HG03066 (cell line): Measurements from ENCODE around the gene TMEM190.
"Not testable (repeated sequence)": the region's sequence is repeated elsewhere in the genome, so short reads cannot be mapped to it uniquely, and the experiment has no call there.

Experiments used
- ATAC-seq: cut with Tn5 transposase; IDR thresholded peaks from one replicate; pipeline ENCODE4 v1.9.1; 2021; ENCODE audit warnings: low read depth; ENCODE audit not compliant: unreplicated experiment

The TMEM190 gene

GRCh38 chr19:55418185-55418584 lies 41.6 kb downstream of the TMEM190 start:
- ATAC-seq, result no peak

GRCh38 chr19:55419103-55419502 lies 42.5 kb downstream of the TMEM190 start:
- ATAC-seq, result no peak

GRCh38 chr19:55419624-55420236 lies 43.1 kb downstream of the TMEM190 start:
- ATAC-seq, result no peak

GRCh38 chr19:55421281-55421680 lies 44.7 kb downstream of the TMEM190 start:
- ATAC-seq, result not testable (repeated sequence)

- no peak for ATAC-seq
Observed at GRCh38 chr19:55423225-55424005, 46.8 kb downstream of the TMEM190 start.

GRCh38 chr19:55424518-55424917 lies 47.9 kb downstream of the TMEM190 start:
- ATAC-seq, result no peak

GRCh38 chr19:55426042-55426441 lies 49.4 kb downstream of the TMEM190 start:
- ATAC-seq, result no peak
